GM12892 (cell line): ENCODE measurements around the gene ECHS1.

Source experiments
- DNase-seq: peaks from one replicate; pipeline ENCODE4 v3.0.0; 2011; ENCODE audit not compliant: insufficient read length
- FAIRE-seq: peaks from 2 replicates; lab custom pipeline; 2011; peaks lifted over from hg19 to GRCh38; lab: Jason Lieb, UNC
- POLR2A ChIP-seq: IDR thresholded peaks from 2 replicates; pipeline ENCODE4 v1.6.1; 2011; ENCODE audit warnings: low read depth, low read length, control low read depth
- POLR2AphosphoS5 ChIP-seq: IDR thresholded peaks from 2 replicates; pipeline ENCODE4 v1.6.1; 2011; ENCODE audit warnings: low read depth, low read length, control low read depth
- TAF1 ChIP-seq: IDR thresholded peaks from 2 replicates; pipeline ENCODE4 v1.6.1; 2011; ENCODE audit warnings: low read depth, mild to moderate bottlenecking, control low read depth, low read length, borderline replicate concordance

Gene ECHS1

GRCh38 chr10:133359554-133359971, 13.6 kb downstream of the ECHS1 start:
- TF ChIP-seq TAF1 (no peak), POLR2AphosphoS5 (no peak), POLR2A (no peak)
- no peak for FAIRE-seq
- no peak for DNase-seq

GRCh38 chr10:133358925-133359310, 14.2 kb downstream of the ECHS1 start:
- FAIRE-seq (no peak), DNase-seq (no peak)
- no peak for TF ChIP-seq TAF1
- no peak for TF ChIP-seq POLR2AphosphoS5
- no peak for TF ChIP-seq POLR2A

GRCh38 chr10:133358162-133358924, 14.8 kb downstream of the ECHS1 start:
- no peak for FAIRE-seq
- TF ChIP-seq POLR2A (no peak), POLR2AphosphoS5 (no peak), TAF1 (no peak)
- no peak for DNase-seq

- FAIRE-seq (peak; percentile 87), DNase-seq (peak; percentile 98)
- 0 out of 2 replicates have a peak, but pooled peaks have one; percentile 30 for TF ChIP-seq POLR2AphosphoS5
- TF ChIP-seq POLR2A, result peak; percentile 64; the same call in 1 of the 2 replicates
- 0 out of 2 replicates have a peak, but pooled peaks have one; percentile 27 for TF ChIP-seq TAF1
Observed at GRCh38 chr10:133357285-133358161, 15.6 kb downstream of the ECHS1 start, which contains the start of gene FUOM. FUOM (minus strand) TSS chr10:133358019; CDS start chr10:133358007, 12 bp downstream.

- DNase-seq (no peak), FAIRE-seq (no peak)
- no peak for TF ChIP-seq TAF1
- TF ChIP-seq POLR2AphosphoS5, result no peak
Observed at GRCh38 chr10:133356549-133357284, 16.4 kb downstream of the ECHS1 start.

GRCh38 chr10:133355991-133356390, 17.2 kb downstream of the ECHS1 start:
- FAIRE-seq (no peak), DNase-seq (no peak)
- TF ChIP-seq POLR2A, result no peak
- no peak for TF ChIP-seq POLR2AphosphoS5
- no peak for TF ChIP-seq TAF1

GRCh38 chr10:133355266-133355665, 17.9 kb downstream of the ECHS1 start:
- TF ChIP-seq TAF1, result no peak
- TF ChIP-seq POLR2AphosphoS5, result no peak
- no peak for TF ChIP-seq POLR2A
- DNase-seq, result no peak
- FAIRE-seq, result no peak

GRCh38 chr10:133354672-133355240, 18.4 kb downstream of the ECHS1 start:
- TF ChIP-seq POLR2A (no peak), TAF1 (no peak), POLR2AphosphoS5 (no peak)
- DNase-seq (no peak), FAIRE-seq (no peak)

- DNase-seq (no peak), FAIRE-seq (no peak)
- TF ChIP-seq POLR2AphosphoS5 (no peak), POLR2A (no peak), TAF1 (no peak)
Observed at GRCh38 chr10:133353988-133354605, 19.1 kb downstream of the ECHS1 start.

GRCh38 chr10:133353202-133353959, 19.8 kb downstream of the ECHS1 start:
- TF ChIP-seq POLR2A (peak; percentile 38; the same call in 1 of the 2 replicates), POLR2AphosphoS5 (no peak)
- FAIRE-seq, result no peak

More at GRCh38 chr10:133353202-133353959, 19.8 kb downstream of the ECHS1 start:
- no peak for DNase-seq
